Activated CD4-positive, alpha-beta T cell treated with anti-CD3 and anti-CD28 coated beads, Interleukin-2, amount 10 ng/mL, durations not matched to agents 24 days and 14 days (primary cell): Measurements from ENCODE around the gene FRYL. TPM values are rescaled to one million over a fixed set of nuclear protein-coding genes. Genes with fewer than 3 reads are reported as not detected.
"Not testable (repeated sequence)": the region's sequence is repeated elsewhere in the genome, so short reads cannot be mapped to it uniquely, and the experiment has no call there.

Experiments
- DNase-seq: peaks from one replicate; pipeline ENCODE4 v3.0.0; 2022
- H3K27ac Mint-ChIP-seq: one replicate; pipeline ENCODE4 v1.8.0; 2022; ENCODE audit warnings: mild to moderate bottlenecking, mixed read lengths
- H3K27me3 Mint-ChIP-seq: one replicate; pipeline ENCODE4 v1.8.0; 2022; ENCODE audit warnings: mixed read lengths
- H3K36me3 Mint-ChIP-seq: one replicate; pipeline ENCODE4 v1.8.0; 2022; ENCODE audit warnings: low read depth, mild to moderate bottlenecking, mixed read lengths
- H3K4me1 Mint-ChIP-seq: one replicate; pipeline ENCODE4 v1.8.0; 2021; ENCODE audit warnings: mixed read lengths
- H3K4me3 Mint-ChIP-seq: one replicate; pipeline ENCODE4 v1.8.0; 2022; ENCODE audit warnings: mild to moderate bottlenecking, moderate library complexity, mixed read lengths
- H3K9me3 Mint-ChIP-seq: one replicate; pipeline ENCODE4 v1.8.0; 2021; ENCODE audit warnings: mixed read lengths
- intact Hi-C: fragments of 100-400 bp; cut with micrococcal nuclease; formaldehyde crosslinking; loops from one replicate; pipeline ENCODE4 v1.15.1; 2023
- total RNA-seq: library from RNA; stranded (reverse); gene quantifications from 2 replicates; pipeline ENCODE4 v1.2.3, GENCODE V29; 2022

Gene FRYL
- total RNA-seq, 1 donor from 2014 or later, result 66.0 TPM

GRCh38 chr4:48777739-48778138, 2.3 kb downstream of the FRYL start:
- H3K9me3 Mint-ChIP-seq, result no peaks in the 10 kb centered on the region
- H3K27me3 Mint-ChIP-seq, result no peaks in the 10 kb centered on the region
- peak overlapping the region; percentile 91 for H3K4me3 Mint-ChIP-seq
- H3K27ac Mint-ChIP-seq, result peak overlapping the region; percentile 45
- peaks cover 51% of the 10 kb centered on the region for H3K4me1 Mint-ChIP-seq
- peaks cover 13% of the 10 kb centered on the region for H3K36me3 Mint-ChIP-seq
- no peak for DNase-seq
- intact Hi-C loops, result loop anchor here (5.0 kb wide), 2 partner anchors 50 to 185 kb away; no protein-coding TSS in a partner anchor

- DNase-seq, result no peak
- intact Hi-C loops, result loop anchor here (5.0 kb wide), 2 partner anchors 48 to 187 kb away; no protein-coding TSS in a partner anchor
- no peak overlapping the region for H3K27ac Mint-ChIP-seq
- peaks cover 19% of the 10 kb centered on the region for H3K36me3 Mint-ChIP-seq
- no peaks in the 10 kb centered on the region for H3K9me3 Mint-ChIP-seq
- H3K27me3 Mint-ChIP-seq, result no peaks in the 10 kb centered on the region
- peaks cover 54% of the 10 kb centered on the region for H3K4me1 Mint-ChIP-seq
- no peak overlapping the region for H3K4me3 Mint-ChIP-seq
Measured at GRCh38 chr4:48774760-48775710, 5.0 kb downstream of the FRYL start.

GRCh38 chr4:48772556-48772955, 7.5 kb downstream of the FRYL start:
- Mint-ChIP-seq H3K27me3 (no peaks in the 10 kb centered on the region), H3K4me3 (no peak overlapping the region), H3K36me3 (peaks cover 27% of the 10 kb centered on the region), H3K4me1 (peaks cover 47% of the 10 kb centered on the region), H3K27ac (no peak overlapping the region), H3K9me3 (peaks cover 3% of the 10 kb centered on the region)
- no peak for DNase-seq
- intact Hi-C loops, result no loop called here

- no peak for DNase-seq
- intact Hi-C loops, result no loop called here
- Mint-ChIP-seq H3K4me1 (peaks cover 38% of the 10 kb centered on the region), H3K4me3 (no peak overlapping the region), H3K36me3 (peaks cover 32% of the 10 kb centered on the region), H3K27ac (peak overlapping the region; percentile 1), H3K9me3 (peaks cover 7% of the 10 kb centered on the region), H3K27me3 (no peaks in the 10 kb centered on the region)
Measured at GRCh38 chr4:48767055-48767929, 12.8 kb downstream of the FRYL start.

- H3K36me3 Mint-ChIP-seq, result peaks cover 30% of the 10 kb centered on the region
- no peaks in the 10 kb centered on the region for H3K27me3 Mint-ChIP-seq
- H3K27ac Mint-ChIP-seq, result peak overlapping the region; percentile 45
- no peak overlapping the region for H3K4me3 Mint-ChIP-seq
- intact Hi-C loops, result no loop called here
- H3K4me1 Mint-ChIP-seq, result peaks cover 33% of the 10 kb centered on the region
- peaks cover 7% of the 10 kb centered on the region for H3K9me3 Mint-ChIP-seq
- no peak for DNase-seq
Measured at GRCh38 chr4:48766131-48766792, 13.8 kb downstream of the FRYL start.

GRCh38 chr4:48762408-48762807, 17.7 kb downstream of the FRYL start:
- peaks cover 32% of the 10 kb centered on the region for H3K36me3 Mint-ChIP-seq
- no peak for DNase-seq
- H3K4me3 Mint-ChIP-seq, result no peak overlapping the region
- no peaks in the 10 kb centered on the region for H3K27me3 Mint-ChIP-seq
- H3K27ac Mint-ChIP-seq, result no peak overlapping the region
- H3K4me1 Mint-ChIP-seq, result peaks cover 23% of the 10 kb centered on the region
- peaks cover 8% of the 10 kb centered on the region for H3K9me3 Mint-ChIP-seq
- intact Hi-C loops, result no loop called here

GRCh38 chr4:48761286-48761685, 18.8 kb downstream of the FRYL start:
- Mint-ChIP-seq H3K9me3 (peaks cover 8% of the 10 kb centered on the region), H3K36me3 (peaks cover 28% of the 10 kb centered on the region), H3K27ac (no peak overlapping the region), H3K27me3 (no peaks in the 10 kb centered on the region), H3K4me3 (no peak overlapping the region), H3K4me1 (peaks cover 20% of the 10 kb centered on the region)
- intact Hi-C loops, result no loop called here
- no peak for DNase-seq

- H3K27ac Mint-ChIP-seq, H3K9me3 Mint-ChIP-seq, DNase-seq, H3K27me3 Mint-ChIP-seq, H3K4me3 Mint-ChIP-seq, intact Hi-C loops: not testable (repeated sequence)
- peaks cover 14% of the 10 kb centered on the region for H3K4me1 Mint-ChIP-seq
- H3K36me3 Mint-ChIP-seq, result peaks cover 31% of the 10 kb centered on the region
Measured at GRCh38 chr4:48758703-48759102, 21.4 kb downstream of the FRYL start.

- H3K27ac Mint-ChIP-seq, result peak overlapping the region; percentile 21
- H3K4me1 Mint-ChIP-seq, result peaks cover 21% of the 10 kb centered on the region
- peaks cover 8% of the 10 kb centered on the region for H3K9me3 Mint-ChIP-seq
Measured at GRCh38 chr4:48756689-48757220, 23.3 kb downstream of the FRYL start.

GRCh38 chr4:48755281-48755680, 24.8 kb downstream of the FRYL start:
- no peak overlapping the region for H3K27ac Mint-ChIP-seq
- intact Hi-C loops, result no loop called here
- H3K4me3 Mint-ChIP-seq, result no peak overlapping the region
- peaks cover 8% of the 10 kb centered on the region for H3K9me3 Mint-ChIP-seq
- H3K27me3 Mint-ChIP-seq, result no peaks in the 10 kb centered on the region
- H3K4me1 Mint-ChIP-seq, result peaks cover 23% of the 10 kb centered on the region
- no peak for DNase-seq
- H3K36me3 Mint-ChIP-seq, result peaks cover 29% of the 10 kb centered on the region

More at GRCh38 chr4:48756689-48757220, 23.3 kb downstream of the FRYL start:
- Mint-ChIP-seq H3K36me3 (peaks cover 32% of the 10 kb centered on the region), H3K4me3 (no peak overlapping the region), H3K27me3 (no peaks in the 10 kb centered on the region)
- DNase-seq, result no peak
- intact Hi-C loops, result no loop called here

- Mint-ChIP-seq H3K9me3 (peaks cover 4% of the 10 kb centered on the region), H3K27ac (no peak overlapping the region), H3K36me3 (peaks cover 23% of the 10 kb centered on the region), H3K27me3 (no peaks in the 10 kb centered on the region), H3K4me3 (no peak overlapping the region), H3K4me1 (peaks cover 31% of the 10 kb centered on the region)
- intact Hi-C loops, result no loop called here
- no peak for DNase-seq
Measured at GRCh38 chr4:48753159-48753558, 26.9 kb downstream of the FRYL start.

GRCh38 chr4:48752726-48753125, 27.4 kb downstream of the FRYL start:
- peaks cover 4% of the 10 kb centered on the region for H3K9me3 Mint-ChIP-seq
- H3K36me3 Mint-ChIP-seq, result peaks cover 21% of the 10 kb centered on the region
- H3K4me1 Mint-ChIP-seq, result peaks cover 31% of the 10 kb centered on the region
- intact Hi-C loops, result no loop called here
- DNase-seq, result no peak
- no peak overlapping the region for H3K4me3 Mint-ChIP-seq
- no peaks in the 10 kb centered on the region for H3K27me3 Mint-ChIP-seq
- no peak overlapping the region for H3K27ac Mint-ChIP-seq

GRCh38 chr4:48752246-48752645, 27.8 kb downstream of the FRYL start:
- H3K27ac Mint-ChIP-seq, result no peak overlapping the region

More at GRCh38 chr4:48752246-48752645, 27.8 kb downstream of the FRYL start:
- H3K27me3 Mint-ChIP-seq, result no peaks in the 10 kb centered on the region
- no peak overlapping the region for H3K4me3 Mint-ChIP-seq
- H3K9me3 Mint-ChIP-seq, result peaks cover 4% of the 10 kb centered on the region
- peaks cover 21% of the 10 kb centered on the region for H3K36me3 Mint-ChIP-seq
- no peak for DNase-seq
- peaks cover 29% of the 10 kb centered on the region for H3K4me1 Mint-ChIP-seq
- intact Hi-C loops, result no loop called here
